Ascending aorta (tissue), 2 donors: ENCODE results near the gene BAZ2B. TPM values are rescaled to one million over a fixed set of nuclear protein-coding genes. Genes with fewer than 3 reads are reported as not detected.

ENCODE experiments used
- DNase-seq, 2 donors: peaks; one replicate each; pipeline ENCODE4 v3.0.0-alpha.2; 2019; ENCODE audit warnings: low spot score in 2 of 2
- H3K27ac ChIP-seq, 2 donors: fragments of 200-600 bp; sonication (generic); one replicate each; pipeline ENCODE4 v1.5.1; 2016 to 2017; ENCODE audit warnings: mild to moderate bottlenecking in 1 of 2
- H3K27me3 ChIP-seq: fragments of 200-600 bp; sonication (generic); one replicate; pipeline ENCODE4 v1.5.1; 2017
- H3K36me3 ChIP-seq, 2 donors: fragments of 200-600 bp; sonication (generic); one replicate each; pipeline ENCODE4 v1.5.1; 2016
- H3K4me1 ChIP-seq, 2 donors: fragments of 200-600 bp; sonication (generic); one replicate each; pipeline ENCODE4 v1.5.1; 2016 to 2017; ENCODE audit warnings: mild to moderate bottlenecking in 1 of 2
- H3K4me3 ChIP-seq, 2 donors: fragments of 200-600 bp; sonication (generic); one replicate each; pipeline ENCODE4 v1.5.1; 2016 to 2017; ENCODE audit warnings: mild to moderate bottlenecking in 1 of 2
- H3K9me3 ChIP-seq, 2 donors: fragments of 200-600 bp; sonication (generic); one replicate each; pipeline ENCODE4 v1.5.1; 2016
- intact Hi-C: fragments of 100-400 bp; cut with DNase I; formaldehyde crosslinking; loops from one replicate; pipeline ENCODE4 v1.15.1; 2023
- total RNA-seq: library from RNA; depleted of rRNA; stranded (reverse); fragments of >200 nt; gene quantifications from one replicate; pipeline ENCODE4 v1.1.0, GENCODE V29; 2016
- TF ChIP-seq, protein P1 (sequence below), 3 experiments: fragments of 200-600 bp in 2 of 3; fragments of 450-650 bp in 1 of 3; sonication (generic) in 2 of 3; IDR thresholded peaks; one replicate each; pipeline ENCODE4 v1.5.1; 2016 to 2019; ENCODE audit warnings: antibody characterized with exemption in 3 of 3, mild to moderate bottlenecking in 1 of 3, moderate library complexity in 1 of 3

BAZ2B gene
- total RNA-seq, 1 donor from 2014 or later = 30.8 TPM

DNA sequence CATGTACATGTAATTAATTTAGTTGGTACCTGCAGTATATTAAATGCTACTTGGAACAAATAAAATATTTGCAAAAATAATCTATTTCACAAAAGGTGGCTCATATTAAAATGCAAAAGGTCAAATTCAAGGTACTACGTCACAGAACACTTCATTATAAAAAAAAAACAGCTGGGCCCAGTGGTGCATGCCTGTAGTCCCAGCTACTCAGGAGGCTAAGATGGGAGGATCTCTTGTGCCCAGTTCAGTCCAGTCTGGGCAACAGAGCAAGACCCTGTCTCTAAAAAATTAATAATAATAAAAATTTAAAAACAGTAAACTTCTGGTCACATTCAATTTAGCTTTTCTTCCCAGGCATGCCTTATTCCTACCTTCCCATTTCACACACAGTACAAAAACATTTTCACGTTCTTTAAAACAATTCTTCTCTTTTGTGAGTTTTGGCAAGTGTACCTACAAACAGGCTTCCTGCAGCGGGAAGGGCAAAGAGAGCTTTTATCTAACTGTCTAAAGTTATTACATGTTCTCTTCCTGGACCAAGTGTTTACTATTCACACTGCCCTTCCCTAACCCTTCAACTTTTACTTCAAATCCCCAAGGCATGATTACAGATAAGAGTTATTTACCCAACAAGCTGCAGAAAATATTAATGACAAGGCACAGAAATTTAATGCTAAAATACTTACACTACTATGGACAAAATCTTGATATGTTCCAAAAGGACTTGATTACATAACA lies 10.7 kb downstream of the BAZ2B start:
- H3K9me3 ChIP-seq = no peaks in the 10 kb centered on the region
- no peak for DNase-seq
- H3K4me3 ChIP-seq = no peak overlapping the region
- H3K36me3 ChIP-seq = no peaks in the 10 kb centered on the region
- H3K27me3 ChIP-seq = no peaks in the 10 kb centered on the region
- H3K4me1 ChIP-seq = peaks cover 0 to 29% of the 10 kb centered on the region in 2 donors
- intact Hi-C loops = no loop called here
- TF ChIP-seq, protein P1, sequence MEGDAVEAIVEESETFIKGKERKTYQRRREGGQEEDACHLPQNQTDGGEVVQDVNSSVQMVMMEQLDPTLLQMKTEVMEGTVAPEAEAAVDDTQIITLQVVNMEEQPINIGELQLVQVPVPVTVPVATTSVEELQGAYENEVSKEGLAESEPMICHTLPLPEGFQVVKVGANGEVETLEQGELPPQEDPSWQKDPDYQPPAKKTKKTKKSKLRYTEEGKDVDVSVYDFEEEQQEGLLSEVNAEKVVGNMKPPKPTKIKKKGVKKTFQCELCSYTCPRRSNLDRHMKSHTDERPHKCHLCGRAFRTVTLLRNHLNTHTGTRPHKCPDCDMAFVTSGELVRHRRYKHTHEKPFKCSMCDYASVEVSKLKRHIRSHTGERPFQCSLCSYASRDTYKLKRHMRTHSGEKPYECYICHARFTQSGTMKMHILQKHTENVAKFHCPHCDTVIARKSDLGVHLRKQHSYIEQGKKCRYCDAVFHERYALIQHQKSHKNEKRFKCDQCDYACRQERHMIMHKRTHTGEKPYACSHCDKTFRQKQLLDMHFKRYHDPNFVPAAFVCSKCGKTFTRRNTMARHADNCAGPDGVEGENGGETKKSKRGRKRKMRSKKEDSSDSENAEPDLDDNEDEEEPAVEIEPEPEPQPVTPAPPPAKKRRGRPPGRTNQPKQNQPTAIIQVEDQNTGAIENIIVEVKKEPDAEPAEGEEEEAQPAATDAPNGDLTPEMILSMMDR (IDR thresholded peaks at IDR 0.05) = no peak
- H3K27ac ChIP-seq = peak overlapping the region in 1 of 2 donors; percentile 41

DNA sequence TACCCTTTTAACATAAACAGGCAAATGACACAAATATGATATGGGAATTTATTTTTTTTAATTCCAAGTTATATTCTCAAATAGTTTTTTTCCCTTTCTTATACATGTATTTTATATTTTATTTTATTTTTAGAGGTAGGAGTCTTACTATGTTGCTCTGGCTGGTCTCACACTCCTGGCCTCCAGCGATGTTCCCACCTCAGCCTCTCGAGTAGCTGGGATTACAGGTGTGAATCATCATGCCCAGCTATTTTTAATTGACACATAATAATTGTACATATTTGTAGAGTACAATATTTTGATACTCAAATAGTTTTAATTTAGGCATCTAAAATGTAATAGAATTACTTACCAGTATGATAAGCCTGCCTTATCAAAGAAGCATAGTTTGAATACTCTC lies 12.2 kb downstream of the BAZ2B start:
- no peaks in the 10 kb centered on the region for H3K9me3 ChIP-seq
- no peaks in the 10 kb centered on the region for H3K27me3 ChIP-seq
- peaks cover 0 to 21% of the 10 kb centered on the region in 2 donors for H3K4me1 ChIP-seq
- no peak for DNase-seq
- H3K27ac ChIP-seq = no peak overlapping the region
- no peak overlapping the region for H3K4me3 ChIP-seq
- no peaks in the 10 kb centered on the region for H3K36me3 ChIP-seq
- intact Hi-C loops = no loop called here
- TF ChIP-seq, protein P1 (IDR thresholded peaks at IDR 0.05) = no peak

DNA sequence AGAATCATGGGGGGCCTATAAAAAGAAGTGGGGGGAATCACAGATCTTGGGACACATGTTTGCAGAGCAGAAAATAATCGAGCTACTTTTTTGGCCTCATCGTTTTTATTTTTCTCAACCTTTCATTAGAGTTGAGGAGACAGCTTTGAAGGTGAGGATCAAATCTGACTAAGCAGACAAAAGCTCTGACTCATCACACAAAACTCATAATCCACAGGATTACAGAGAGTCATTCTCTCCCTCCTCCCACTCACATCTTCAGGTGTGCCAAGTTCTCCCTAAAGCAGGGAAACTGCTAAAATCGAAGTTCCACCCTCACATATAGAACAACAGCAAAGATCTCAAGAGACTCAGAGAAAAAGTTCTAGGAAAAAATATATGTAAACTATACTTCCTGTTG lies 15.6 kb downstream of the BAZ2B start:
- Histone ChIP-seq H3K4me1 (peaks cover 0 to 10% of the 10 kb centered on the region in 2 donors), H3K36me3 (no peaks in the 10 kb centered on the region), H3K9me3 (no peaks in the 10 kb centered on the region), H3K4me3 (no peak overlapping the region), H3K27me3 (no peaks in the 10 kb centered on the region), H3K27ac (no peak overlapping the region)
- DNase-seq = no peak
- intact Hi-C loops = no loop called here
- TF ChIP-seq, protein P1 (IDR thresholded peaks at IDR 0.05) = no peak

GRCh38 chr2:159595410-159596046 lies 20.8 kb downstream of the BAZ2B start:
- Histone ChIP-seq H3K4me3 (no peak overlapping the region), H3K4me1 (no peaks in the 10 kb centered on the region), H3K36me3 (no peaks in the 10 kb centered on the region), H3K9me3 (no peaks in the 10 kb centered on the region), H3K27me3 (no peaks in the 10 kb centered on the region), H3K27ac (no peak overlapping the region)
- TF ChIP-seq, protein P1 (IDR thresholded peaks at IDR 0.05) = no peak
- DNase-seq = no peak
- intact Hi-C loops = no loop called here

DNA sequence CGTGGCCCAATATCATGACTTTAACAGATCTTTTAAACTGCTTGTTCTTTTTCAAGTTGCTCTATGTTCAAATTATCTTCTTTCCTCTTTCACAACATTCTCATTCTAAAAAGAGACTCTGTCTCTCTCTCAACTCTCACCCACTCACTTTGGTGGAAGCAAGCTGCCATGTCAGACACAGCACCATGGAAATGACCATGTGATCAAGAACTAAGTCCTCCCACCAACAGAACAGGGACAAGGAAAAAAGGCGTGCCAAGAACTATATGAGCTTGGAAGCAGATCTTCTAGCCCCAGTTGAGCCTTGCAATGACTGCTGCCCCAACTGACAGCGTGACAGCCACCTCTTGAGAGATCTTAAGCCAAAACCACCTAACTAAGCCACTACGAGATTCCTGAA lies 23.9 kb downstream of the BAZ2B start:
- Histone ChIP-seq H3K4me1 (no peaks in the 10 kb centered on the region), H3K36me3 (no peaks in the 10 kb centered on the region), H3K4me3 (no peak overlapping the region), H3K27me3 (no peaks in the 10 kb centered on the region), H3K9me3 (no peaks in the 10 kb centered on the region), H3K27ac (no peak overlapping the region)
- TF ChIP-seq, protein P1 (IDR thresholded peaks at IDR 0.05) = no peak
- intact Hi-C loops = no loop called here
- DNase-seq = no peak
